Subcutaneous adipose tissue (tissue), 4 donors: ENCODE data around the gene EXOC6B. TPM values are rescaled to one million over a fixed set of nuclear protein-coding genes. Genes with fewer than 3 reads are reported as not detected.

Experiments
- total RNA-seq, 4 donors: library from RNA; depleted of rRNA; stranded (reverse); fragments of >200 nt; gene quantifications; one replicate each; pipeline ENCODE4 v1.1.0, GENCODE V29; 2016
- TF ChIP-seq, protein P1 (sequence below): fragments of 450-650 bp; IDR thresholded peaks from one replicate; pipeline ENCODE4 v1.5.1; 2016; ENCODE audit warnings: low read depth, mild to moderate bottlenecking, control low read depth, antibody characterized with exemption, moderate library complexity

Gene EXOC6B
- total RNA-seq, 4 donors from 2014 or later, result 33.9 to 40.5 (median 38.9) TPM

DNA sequence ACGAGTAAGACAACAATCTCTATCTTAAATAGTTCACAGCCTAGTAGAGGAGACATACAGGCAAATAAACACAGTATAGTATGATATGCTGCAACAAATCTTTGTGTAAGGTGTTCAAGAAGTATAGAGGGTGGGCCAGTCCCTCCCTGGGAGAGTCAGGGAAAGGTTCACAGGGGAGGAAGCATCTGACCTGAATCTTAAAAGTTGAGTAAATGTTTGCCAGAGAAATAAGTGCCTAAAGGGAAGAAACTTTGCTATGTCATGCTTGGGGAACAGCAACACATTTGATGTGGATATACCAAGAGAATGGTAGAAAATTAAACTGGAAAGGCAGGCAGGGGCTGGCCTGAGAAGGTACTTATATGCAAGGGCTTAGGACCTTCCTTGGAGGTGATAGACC, 552.4 kb downstream of the EXOC6B start:
- TF ChIP-seq, protein P1, sequence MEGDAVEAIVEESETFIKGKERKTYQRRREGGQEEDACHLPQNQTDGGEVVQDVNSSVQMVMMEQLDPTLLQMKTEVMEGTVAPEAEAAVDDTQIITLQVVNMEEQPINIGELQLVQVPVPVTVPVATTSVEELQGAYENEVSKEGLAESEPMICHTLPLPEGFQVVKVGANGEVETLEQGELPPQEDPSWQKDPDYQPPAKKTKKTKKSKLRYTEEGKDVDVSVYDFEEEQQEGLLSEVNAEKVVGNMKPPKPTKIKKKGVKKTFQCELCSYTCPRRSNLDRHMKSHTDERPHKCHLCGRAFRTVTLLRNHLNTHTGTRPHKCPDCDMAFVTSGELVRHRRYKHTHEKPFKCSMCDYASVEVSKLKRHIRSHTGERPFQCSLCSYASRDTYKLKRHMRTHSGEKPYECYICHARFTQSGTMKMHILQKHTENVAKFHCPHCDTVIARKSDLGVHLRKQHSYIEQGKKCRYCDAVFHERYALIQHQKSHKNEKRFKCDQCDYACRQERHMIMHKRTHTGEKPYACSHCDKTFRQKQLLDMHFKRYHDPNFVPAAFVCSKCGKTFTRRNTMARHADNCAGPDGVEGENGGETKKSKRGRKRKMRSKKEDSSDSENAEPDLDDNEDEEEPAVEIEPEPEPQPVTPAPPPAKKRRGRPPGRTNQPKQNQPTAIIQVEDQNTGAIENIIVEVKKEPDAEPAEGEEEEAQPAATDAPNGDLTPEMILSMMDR, result no peak

DNA sequence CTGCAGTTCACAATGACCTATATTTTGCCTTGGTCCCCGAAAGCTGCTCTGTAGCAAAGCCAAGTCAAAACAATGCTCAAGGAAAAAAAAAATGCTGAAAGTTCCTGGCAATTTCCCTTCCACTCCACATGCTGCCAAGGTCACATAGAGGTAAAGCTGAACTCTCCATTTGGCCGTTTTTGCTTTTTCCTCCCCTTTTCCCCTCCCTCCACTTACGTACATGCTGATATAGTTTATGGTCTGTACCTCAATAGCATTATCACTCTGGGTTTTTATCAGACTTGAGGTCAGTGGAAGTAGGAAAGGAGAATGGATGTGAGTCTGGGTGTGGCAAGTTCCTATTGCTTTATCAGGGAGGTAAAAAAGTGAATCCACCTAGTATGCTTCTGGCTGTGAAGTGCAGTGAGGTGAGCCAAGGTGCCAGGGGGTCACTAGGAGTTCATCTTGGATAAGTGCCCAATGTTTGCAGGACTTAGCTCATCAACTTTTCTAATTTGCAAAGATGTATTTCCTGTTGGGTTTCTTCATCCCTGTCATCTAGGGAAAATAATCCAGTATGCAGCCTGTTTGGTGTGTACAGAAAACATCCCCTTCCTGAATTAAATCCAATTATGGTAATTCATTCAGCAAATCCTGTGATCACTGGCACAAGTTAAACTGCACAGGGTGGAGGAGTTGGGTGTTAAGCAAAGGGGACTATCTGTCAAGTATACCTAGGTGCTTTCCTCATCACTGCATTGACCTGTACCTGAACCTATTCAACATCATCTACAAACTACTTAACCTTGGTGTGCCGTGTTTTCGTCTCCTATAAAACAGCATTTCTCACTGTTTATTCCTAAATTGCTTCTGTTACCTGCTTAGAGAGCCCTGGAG, 553.8 kb downstream of the EXOC6B start:
- TF ChIP-seq, protein P1, result no peak

DNA sequence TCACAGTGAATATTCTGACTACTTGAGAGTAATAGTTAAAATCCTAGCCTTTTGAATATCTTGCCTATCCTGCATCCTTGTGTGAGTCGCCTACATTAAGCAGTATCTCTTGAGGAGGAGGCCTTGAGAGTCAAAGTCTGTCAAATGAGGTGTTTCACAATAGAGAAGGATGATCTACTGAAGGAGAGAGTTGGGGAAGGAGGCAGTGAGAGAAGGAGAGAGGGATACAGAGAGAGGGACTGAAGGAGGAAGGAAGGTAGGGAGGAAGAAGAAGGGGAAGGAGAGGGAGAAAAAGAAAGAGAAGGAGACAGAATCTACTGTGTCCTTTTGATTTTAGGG, 554.6 kb downstream of the EXOC6B start:
- TF ChIP-seq, protein P1, result no peak

DNA sequence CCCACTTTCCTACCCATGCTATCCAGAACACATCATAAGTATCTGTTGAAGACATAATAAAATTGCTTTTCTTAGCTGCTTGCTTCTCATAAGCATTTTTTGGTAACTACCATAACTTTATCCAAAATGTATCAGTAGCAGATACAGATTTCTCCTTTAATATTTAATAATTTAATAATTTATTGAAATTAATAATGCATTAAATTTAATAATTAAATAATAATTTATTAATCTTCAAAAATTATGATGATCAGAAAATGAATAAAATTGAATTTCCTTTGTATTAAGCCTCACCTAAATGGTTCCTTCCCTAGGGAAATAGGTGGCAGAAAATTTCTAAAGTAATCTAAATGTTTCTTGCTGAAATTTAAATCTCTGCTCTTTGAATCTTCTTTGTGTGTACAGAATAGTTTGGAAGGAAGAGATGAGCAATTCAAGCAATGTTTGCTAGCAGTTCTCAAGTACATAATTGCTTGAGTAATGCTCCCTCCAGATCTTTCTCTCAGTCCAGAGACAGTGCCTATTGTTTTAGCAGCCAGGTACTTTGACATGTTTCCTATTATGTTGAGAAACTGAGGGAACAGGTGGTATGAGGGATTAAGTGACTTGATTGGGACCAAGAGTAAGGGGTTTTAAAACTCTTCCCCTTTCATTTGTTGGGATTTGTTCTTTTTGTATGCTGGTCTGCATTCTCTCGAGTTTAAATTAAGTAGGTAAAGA, 555.1 kb downstream of the EXOC6B start:
- TF ChIP-seq, protein P1, result no peak

DNA sequence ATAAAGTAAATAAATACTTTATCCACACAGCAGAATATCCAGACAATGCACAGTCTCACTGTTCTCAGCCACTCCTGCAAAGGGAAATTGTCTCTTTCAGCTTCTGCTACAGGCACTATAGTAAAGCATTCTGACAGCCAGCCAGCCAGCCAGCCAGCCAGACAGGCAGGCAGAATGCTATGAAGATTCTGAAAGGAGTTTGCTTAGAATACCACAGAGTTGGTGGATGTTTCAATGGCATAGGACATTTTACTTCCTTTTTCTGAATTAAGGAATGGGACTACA, 562.1 kb downstream of the EXOC6B start:
- TF ChIP-seq, protein P1, result no peak

DNA sequence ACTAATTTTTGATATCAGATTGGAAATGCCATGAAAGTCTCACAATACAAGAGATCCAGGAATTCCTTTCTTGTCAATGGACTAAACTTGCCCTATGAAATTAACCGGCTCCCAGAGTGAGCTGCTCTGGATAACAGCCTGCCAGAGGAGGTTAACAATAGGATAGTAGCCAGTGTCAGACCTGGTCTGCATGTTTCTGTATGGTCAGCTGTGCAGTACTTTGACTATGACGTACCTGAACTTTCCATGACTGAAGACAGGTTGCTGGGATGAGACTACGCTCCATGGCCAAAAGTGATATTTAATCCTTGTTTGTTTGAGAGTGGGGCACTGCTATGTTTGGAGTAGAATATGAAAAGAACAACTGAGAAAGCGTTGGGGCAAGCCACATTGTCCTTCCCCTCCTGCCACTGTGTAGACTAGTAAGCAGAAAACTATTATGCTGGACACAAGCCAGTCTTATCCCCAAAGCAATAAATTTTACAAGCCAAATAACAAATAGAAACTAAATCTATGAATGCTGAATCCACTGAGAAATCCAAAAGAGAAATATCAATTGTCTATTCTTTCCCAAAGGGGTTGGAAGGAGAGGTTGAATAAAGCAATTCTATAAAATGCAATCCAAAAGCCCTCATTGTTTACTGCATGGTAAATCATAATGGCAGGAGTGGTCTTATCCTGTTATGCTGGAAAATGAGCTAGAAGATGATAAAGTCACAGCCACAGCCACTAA, 562.6 kb downstream of the EXOC6B start:
- TF ChIP-seq, protein P1, result no peak

DNA sequence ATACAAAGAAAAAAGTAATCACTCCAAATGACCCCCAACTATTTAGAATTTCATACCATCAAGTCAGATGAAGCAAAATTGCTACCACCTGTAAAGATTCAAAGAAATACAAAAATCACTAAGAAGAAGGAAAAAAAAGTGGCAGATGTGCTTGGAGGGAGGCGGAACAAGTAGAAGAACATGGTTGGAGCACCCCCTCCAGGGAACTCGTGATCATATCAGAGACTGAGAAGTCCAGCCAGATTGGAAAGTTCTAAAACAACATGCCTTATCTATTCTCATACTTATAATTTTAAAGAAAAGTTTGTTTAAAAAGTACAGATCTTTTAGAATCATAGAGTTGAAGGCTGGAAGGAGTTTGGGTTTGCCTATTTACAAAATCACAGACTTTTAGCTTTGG, 564.8 kb downstream of the EXOC6B start:
- TF ChIP-seq, protein P1, result no peak
